ENCODE data around the gene DYNLT3. TPM values are rescaled to one million over a fixed set of nuclear protein-coding genes. Genes with fewer than 3 reads are reported as not detected.

DYNLT3 gene, protein sequence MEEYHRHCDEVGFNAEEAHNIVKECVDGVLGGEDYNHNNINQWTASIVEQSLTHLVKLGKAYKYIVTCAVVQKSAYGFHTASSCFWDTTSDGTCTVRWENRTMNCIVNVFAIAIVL
- total RNA-seq: 58.1 and 60.5 TPM in 2 replicates

DNA sequence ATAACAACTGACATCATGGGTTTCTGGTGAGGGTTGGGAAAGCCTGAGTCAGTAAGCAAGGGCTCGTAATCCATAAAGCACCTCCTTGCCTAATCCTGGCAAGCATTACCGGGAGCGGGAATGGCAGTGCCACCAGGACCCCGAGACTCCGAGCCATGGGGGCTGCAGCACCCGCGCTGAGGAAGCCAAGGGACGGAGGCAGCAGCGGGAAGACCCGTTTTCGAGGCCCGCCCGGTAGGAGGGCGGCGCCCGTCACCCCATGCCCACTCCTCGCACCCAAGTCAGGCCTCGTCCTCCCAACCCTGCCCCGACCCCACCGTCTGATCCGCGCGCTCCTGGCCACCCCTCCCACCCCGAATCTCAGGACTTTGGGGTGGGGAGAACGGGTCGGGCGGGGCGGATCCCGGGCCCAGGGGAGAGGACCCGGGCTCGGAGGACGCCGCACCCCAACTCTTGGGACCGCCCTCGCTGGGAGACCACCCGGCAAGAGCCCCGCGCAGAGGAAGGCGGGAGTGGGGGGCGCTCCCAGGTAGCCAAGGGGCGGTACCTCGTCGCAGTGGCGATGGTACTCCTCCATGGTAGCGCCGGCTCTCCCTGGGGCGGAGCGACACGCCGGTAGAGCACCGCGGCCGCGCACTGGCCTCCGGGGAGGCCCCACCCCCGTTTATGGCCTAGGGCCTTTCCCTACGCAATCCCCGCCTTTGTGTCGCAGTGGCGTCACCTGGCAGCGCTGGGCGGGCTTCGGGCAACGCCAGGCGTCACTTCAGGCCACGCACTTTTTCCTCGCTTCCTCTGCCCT, at the start of gene DYNLT3:
TSS of gene DYNLT3 (minus strand) at position 638 of the 799 bp plus-strand sequence. CDS start at position 577, 61 bp downstream.

Other genes starting within 250 kb of the DYNLT3 start
- under 0.01 TPM in 2 replicates for gene XK, start 161.8 kb downstream of the DYNLT3 start, total RNA-seq
- under 0.01 TPM in 1 of 2 replicates, not detected in the other for gene CYBB, start 67.5 kb downstream of the DYNLT3 start, total RNA-seq
- 1.0 and 2.8 TPM in 2 replicates for gene SYTL5, start 159.0 kb upstream of the DYNLT3 start, total RNA-seq

Data from smooth muscle cell of trachea (primary cell).